ENCODE results near the gene NXNL1.
"Not testable (repeated sequence)": the region's sequence is repeated elsewhere in the genome, so short reads cannot be mapped to it uniquely, and the experiment has no call there.

Gene NXNL1

GRCh38 chr19:17483605-17484002 lies 22.9 kb upstream of the NXNL1 start:
- DNase-seq (ENCODE audit: insufficient read length, low spot score) (no peak), FAIRE-seq (no peak)
- TF ChIP-seq, protein P1, sequence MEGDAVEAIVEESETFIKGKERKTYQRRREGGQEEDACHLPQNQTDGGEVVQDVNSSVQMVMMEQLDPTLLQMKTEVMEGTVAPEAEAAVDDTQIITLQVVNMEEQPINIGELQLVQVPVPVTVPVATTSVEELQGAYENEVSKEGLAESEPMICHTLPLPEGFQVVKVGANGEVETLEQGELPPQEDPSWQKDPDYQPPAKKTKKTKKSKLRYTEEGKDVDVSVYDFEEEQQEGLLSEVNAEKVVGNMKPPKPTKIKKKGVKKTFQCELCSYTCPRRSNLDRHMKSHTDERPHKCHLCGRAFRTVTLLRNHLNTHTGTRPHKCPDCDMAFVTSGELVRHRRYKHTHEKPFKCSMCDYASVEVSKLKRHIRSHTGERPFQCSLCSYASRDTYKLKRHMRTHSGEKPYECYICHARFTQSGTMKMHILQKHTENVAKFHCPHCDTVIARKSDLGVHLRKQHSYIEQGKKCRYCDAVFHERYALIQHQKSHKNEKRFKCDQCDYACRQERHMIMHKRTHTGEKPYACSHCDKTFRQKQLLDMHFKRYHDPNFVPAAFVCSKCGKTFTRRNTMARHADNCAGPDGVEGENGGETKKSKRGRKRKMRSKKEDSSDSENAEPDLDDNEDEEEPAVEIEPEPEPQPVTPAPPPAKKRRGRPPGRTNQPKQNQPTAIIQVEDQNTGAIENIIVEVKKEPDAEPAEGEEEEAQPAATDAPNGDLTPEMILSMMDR (IDR thresholded peaks at IDR 0.05; ENCODE audit: insufficient read depth, missing control alignments): no peak

- DNase-seq (ENCODE audit: insufficient read length, low spot score) (no peak), FAIRE-seq (no peak)
- TF ChIP-seq, protein P1 (IDR thresholded peaks at IDR 0.05; ENCODE audit: insufficient read depth, missing control alignments): no peak
These were observed 22.3 kb upstream of the NXNL1 start for GRCh38 chr19:17482877-17483604.

DNA sequence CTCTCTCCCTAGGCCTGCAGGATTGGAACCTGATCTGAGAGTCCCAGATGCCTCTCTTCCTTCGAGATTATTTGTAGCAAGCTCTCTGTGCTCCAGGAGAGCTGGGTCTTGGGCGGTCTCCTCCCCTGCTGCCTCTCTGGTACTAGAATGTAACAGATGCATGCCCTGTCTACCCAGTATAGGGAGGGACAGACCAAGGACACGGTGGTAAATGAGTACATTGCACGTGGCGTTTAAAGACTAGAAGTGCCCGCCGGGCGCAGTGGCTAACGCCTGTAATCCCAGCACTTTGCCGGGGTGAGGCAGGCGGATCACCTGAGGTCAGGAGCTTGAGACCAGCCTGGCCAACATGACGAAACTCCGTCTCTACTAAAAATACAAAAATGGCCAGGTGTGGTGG lies 21.3 kb upstream of the NXNL1 start:
- no peak for FAIRE-seq
- no peak for DNase-seq (ENCODE audit: insufficient read length, low spot score)
- TF ChIP-seq, protein P1 (IDR thresholded peaks at IDR 0.05; ENCODE audit: insufficient read depth, missing control alignments): no peak

DNA sequence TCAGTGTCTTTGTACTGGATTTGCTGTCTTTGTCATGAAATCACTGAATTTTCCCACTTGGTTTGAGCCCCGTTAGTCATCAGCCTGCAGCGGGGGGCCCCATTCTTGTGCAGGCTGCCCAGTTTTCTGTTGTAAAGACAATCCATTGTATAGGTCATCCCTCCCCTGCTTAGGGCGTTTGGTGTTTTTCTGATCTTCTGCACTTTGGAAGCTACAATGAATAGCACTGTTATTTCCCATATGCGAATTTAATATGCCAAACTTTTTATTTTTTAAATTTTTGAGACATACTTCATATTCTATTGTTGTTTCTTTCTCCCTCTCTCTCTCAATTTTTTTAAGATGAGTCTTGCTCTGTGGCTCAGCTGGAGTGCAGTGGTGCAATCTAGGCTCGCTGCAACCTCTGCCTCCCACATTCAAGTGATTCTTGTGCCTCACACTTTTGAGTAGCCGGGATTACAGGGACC lies 18.6 kb upstream of the NXNL1 start:
- FAIRE-seq (no peak), DNase-seq (ENCODE audit: insufficient read length, low spot score) (no peak)
- TF ChIP-seq, protein P1 (IDR thresholded peaks at IDR 0.05; ENCODE audit: insufficient read depth, missing control alignments): no peak

DNA sequence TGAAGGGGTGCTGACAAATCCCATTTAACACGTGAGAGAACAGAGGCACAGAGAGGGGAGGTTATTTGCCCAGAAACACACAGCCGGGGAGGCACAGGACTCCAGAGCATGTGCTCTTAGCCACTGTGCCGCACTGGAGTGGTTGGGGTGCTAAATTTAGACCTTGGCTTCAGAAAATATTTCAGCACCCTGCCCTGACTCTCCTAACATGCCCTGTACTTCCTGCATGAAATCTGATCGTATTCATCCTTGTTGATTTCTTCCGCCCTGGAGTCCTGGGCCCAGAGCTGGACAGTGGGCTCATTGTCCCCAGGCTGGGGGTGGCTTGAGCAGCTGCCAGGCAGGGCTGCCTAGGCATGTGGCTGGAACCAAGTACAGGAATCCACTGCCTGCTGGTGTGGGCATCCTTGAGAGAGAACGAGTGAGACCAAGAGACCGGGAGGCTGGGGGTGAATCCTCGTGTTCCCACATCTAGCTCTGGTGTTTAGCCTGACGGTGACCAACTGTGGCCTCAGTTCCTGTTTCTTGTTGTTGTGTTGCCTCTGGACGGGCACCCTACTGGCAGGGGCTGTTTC lies 14.9 kb upstream of the NXNL1 start:
- DNase-seq (ENCODE audit: insufficient read length, low spot score) (no peak), FAIRE-seq (no peak)

DNA sequence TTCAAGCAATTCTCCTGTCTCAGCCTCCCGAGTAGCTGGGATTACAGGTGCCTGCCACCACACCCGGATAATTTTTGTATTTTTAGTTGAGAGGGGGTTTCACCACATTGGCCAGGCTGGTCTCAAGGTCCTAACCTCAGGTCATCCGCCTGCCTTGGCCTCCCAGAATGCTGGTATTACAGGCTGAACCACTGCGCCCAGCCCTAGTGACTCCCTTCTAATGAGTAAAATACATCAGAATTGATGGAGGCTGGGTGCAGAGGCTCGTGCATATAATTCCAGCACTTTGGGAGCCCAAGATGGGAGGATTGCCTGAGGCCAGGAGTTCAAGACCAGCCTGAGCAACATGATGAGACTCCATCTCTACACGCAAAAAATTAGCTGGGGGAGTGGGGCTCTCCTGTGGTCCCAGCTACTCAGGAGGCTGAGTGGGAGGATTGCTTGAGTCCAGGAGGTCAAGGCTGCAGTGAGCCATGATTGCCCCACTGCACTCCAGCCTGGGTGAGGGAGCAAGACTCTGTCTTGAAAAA lies 14.3 kb upstream of the NXNL1 start:
- FAIRE-seq; DNase-seq (ENCODE audit: insufficient read length, low spot score): not testable (repeated sequence)

More for the DNA sequence above, 14.9 kb upstream of the NXNL1 start:
- TF ChIP-seq, protein P1 (IDR thresholded peaks at IDR 0.05; ENCODE audit: insufficient read depth, missing control alignments): no peak

- TF ChIP-seq, protein P1 (IDR thresholded peaks at IDR 0.05; ENCODE audit: insufficient read depth, missing control alignments): no peak
- DNase-seq (ENCODE audit: insufficient read length, low spot score) (no peak), FAIRE-seq (no peak)
These were observed 12.3 kb upstream of the NXNL1 start for GRCh38 chr19:17473041-17473440.

Measured in D721Med (cell line).